Erythroblast (primary cell): ENCODE measurements around the gene JADE2.

ENCODE experiments used
- GATA1 ChIP-seq: IDR thresholded peaks from 2 replicates; pipeline ENCODE4 v1.6.1; 2011; ENCODE audit warnings: low read depth, mild to moderate bottlenecking, control low read depth, low read length, moderate library complexity
- POLR2A ChIP-seq: IDR thresholded peaks from 2 replicates; pipeline ENCODE4 v1.6.1; 2011; ENCODE audit warnings: mild to moderate bottlenecking, low read length

GRCh38 chr5:134609232-134609851 lies 83.9 kb downstream of the JADE2 start:
- TF ChIP-seq POLR2A = no peak
- no peak for TF ChIP-seq GATA1
